Uterus (tissue), 2 donors: Measurements from ENCODE around the gene TSEN34.

Experiments used
- POLR2A ChIP-seq, 2 donors: fragments of 450-650 bp; IDR thresholded peaks; one replicate each; pipeline ENCODE4 v1.6.1; 2016; ENCODE audit warnings: antibody characterized with exemption in 2 of 2, mild to moderate bottlenecking in 1 of 2, moderate library complexity in 1 of 2
- TF ChIP-seq, protein P1 (sequence below), 4 experiments: fragments of 200-600 bp in 2 of 4; fragments of 450-650 bp in 2 of 4; sonication (generic) in 2 of 4; IDR thresholded peaks; one replicate each; pipeline ENCODE4 v1.5.1; 2016 to 2019; ENCODE audit warnings: antibody characterized with exemption in 4 of 4, mild to moderate bottlenecking in 2 of 4, moderate library complexity in 1 of 4

DNA sequence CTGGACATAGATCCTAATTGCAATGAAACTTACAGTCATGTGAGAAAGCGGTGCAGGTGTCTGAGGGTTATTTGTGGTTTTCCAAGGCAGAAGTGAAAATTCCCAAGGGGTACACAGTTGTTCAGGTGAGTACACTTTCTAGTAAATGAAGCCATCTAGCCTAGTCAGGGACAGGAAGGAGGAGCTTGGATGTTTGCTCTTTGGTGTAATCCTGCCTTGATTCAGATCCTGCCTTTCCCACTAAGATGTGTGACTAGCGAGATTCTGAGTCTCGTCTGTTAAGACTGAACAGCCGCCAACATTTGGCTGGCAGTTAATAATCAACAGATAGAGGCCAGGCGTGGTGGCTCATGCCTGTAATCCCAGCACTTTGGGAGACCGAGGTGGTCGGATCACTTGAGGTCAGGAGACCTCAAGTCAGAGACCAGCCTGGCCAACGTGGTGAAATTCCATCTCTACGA is 12.1 kb downstream of the TSEN34 start:
- TF ChIP-seq, protein P1, sequence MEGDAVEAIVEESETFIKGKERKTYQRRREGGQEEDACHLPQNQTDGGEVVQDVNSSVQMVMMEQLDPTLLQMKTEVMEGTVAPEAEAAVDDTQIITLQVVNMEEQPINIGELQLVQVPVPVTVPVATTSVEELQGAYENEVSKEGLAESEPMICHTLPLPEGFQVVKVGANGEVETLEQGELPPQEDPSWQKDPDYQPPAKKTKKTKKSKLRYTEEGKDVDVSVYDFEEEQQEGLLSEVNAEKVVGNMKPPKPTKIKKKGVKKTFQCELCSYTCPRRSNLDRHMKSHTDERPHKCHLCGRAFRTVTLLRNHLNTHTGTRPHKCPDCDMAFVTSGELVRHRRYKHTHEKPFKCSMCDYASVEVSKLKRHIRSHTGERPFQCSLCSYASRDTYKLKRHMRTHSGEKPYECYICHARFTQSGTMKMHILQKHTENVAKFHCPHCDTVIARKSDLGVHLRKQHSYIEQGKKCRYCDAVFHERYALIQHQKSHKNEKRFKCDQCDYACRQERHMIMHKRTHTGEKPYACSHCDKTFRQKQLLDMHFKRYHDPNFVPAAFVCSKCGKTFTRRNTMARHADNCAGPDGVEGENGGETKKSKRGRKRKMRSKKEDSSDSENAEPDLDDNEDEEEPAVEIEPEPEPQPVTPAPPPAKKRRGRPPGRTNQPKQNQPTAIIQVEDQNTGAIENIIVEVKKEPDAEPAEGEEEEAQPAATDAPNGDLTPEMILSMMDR (IDR thresholded peaks at IDR 0.05), result no peak
- TF ChIP-seq POLR2A (IDR thresholded peaks at IDR 0.05), result no peak
